Thoracic aorta (tissue), 2 donors: ENCODE measurements around the gene SLC13A3. TPM values are rescaled to one million over a fixed set of nuclear protein-coding genes. Genes with fewer than 3 reads are reported as not detected.

Experiments
- ATAC-seq: fragments of 150-250 bp; one replicate; pipeline ENCODE4 v1.8.0; 2017; ENCODE audit warnings: low read depth; ENCODE audit not compliant: insufficient number of reproducible peaks, low FRiP score
- DNase-seq: peaks from one replicate; pipeline ENCODE4 v3.0.0-alpha.2; 2020; ENCODE audit warnings: low spot score
- H3K27ac ChIP-seq, 2 donors: fragments of 200-600 bp; sonication (generic); 1 replicate in 1 of 2; 2 replicates in 1 of 2; pipeline ENCODE4 v1.5.1; 2016; ENCODE audit warnings: mild to moderate bottlenecking in 2 of 2, moderate library complexity in 2 of 2
- H3K27me3 ChIP-seq: fragments of 200-600 bp; sonication (generic); replicated peaks from 2 replicates; pipeline ENCODE4 v1.6.0; 2016; ENCODE audit warnings: mild to moderate bottlenecking; ENCODE audit not compliant: insufficient read depth
- H3K36me3 ChIP-seq: fragments of 200-600 bp; sonication (generic); one replicate; pipeline ENCODE4 v1.5.1; 2016
- H3K4me1 ChIP-seq, 2 donors: fragments of 200-600 bp; sonication (generic); 1 replicate in 1 of 2; 2 replicates in 1 of 2; pipeline versions ENCODE4 v1.5.1 to v1.6.0; 2016; ENCODE audit warnings: low read depth in 2 of 2, mild to moderate bottlenecking in 1 of 2; ENCODE audit not compliant: control insufficient read depth in 1 of 2
- H3K4me3 ChIP-seq: fragments of 200-600 bp; sonication (generic); 2 replicates; pipeline ENCODE4 v1.5.1; 2016; ENCODE audit warnings: mild to moderate bottlenecking
- H3K9me3 ChIP-seq: fragments of 200-600 bp; sonication (generic); 2 replicates; pipeline ENCODE4 v1.5.1; 2016
- total RNA-seq, 2 donors: library from RNA; depleted of rRNA; stranded (reverse); fragments of >200 nt; gene quantifications; one replicate each; pipeline versions ENCODE4 v1.1.0 to v1.2.3, GENCODE V29; 2016
- TF ChIP-seq, protein P1 (sequence below): fragments of 200-600 bp; sonication (generic); IDR thresholded peaks from one replicate; pipeline ENCODE4 v1.5.1; 2019; ENCODE audit warnings: antibody characterized with exemption

SLC13A3 gene
- total RNA-seq, 2 donors from 2014 or later = 3.2 to 4.9 TPM

DNA sequence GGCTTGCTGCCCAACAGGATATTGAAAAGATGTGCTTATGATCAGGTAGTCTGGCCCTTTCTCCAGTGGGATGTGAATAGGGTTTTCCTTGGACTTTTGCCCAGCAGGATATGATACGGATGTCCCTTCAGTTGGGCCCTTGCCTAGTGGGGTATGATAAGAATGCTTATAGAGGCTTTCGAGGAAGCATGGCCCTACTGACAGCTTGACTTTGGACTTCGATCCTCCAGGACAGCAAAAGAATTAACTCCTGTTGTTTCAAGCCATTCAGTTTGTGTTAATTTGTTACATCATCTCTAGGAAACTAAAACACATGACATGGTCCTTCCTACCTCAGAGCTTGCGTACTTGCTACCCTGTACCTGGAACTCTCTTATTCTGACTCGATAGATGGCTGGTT is 128.2 kb downstream of the SLC13A3 start:
- Histone ChIP-seq H3K4me3 (no peak overlapping the region), H3K9me3 (no peaks in the 10 kb centered on the region), H3K27ac (no peak overlapping the region), H3K27me3 (no peaks in the 10 kb centered on the region), H3K36me3 (no peaks in the 10 kb centered on the region), H3K4me1 (no peaks in the 10 kb centered on the region)
- TF ChIP-seq, protein P1, sequence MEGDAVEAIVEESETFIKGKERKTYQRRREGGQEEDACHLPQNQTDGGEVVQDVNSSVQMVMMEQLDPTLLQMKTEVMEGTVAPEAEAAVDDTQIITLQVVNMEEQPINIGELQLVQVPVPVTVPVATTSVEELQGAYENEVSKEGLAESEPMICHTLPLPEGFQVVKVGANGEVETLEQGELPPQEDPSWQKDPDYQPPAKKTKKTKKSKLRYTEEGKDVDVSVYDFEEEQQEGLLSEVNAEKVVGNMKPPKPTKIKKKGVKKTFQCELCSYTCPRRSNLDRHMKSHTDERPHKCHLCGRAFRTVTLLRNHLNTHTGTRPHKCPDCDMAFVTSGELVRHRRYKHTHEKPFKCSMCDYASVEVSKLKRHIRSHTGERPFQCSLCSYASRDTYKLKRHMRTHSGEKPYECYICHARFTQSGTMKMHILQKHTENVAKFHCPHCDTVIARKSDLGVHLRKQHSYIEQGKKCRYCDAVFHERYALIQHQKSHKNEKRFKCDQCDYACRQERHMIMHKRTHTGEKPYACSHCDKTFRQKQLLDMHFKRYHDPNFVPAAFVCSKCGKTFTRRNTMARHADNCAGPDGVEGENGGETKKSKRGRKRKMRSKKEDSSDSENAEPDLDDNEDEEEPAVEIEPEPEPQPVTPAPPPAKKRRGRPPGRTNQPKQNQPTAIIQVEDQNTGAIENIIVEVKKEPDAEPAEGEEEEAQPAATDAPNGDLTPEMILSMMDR = no peak
- DNase-seq (no peak), ATAC-seq (no peak)

GRCh38 chr20:46520976-46521579 is 130.2 kb downstream of the SLC13A3 start:
- no peaks in the 10 kb centered on the region for H3K27me3 ChIP-seq
- no peak for DNase-seq
- no peak overlapping the region for H3K27ac ChIP-seq
- H3K4me1 ChIP-seq = no peaks in the 10 kb centered on the region
- H3K9me3 ChIP-seq = no peaks in the 10 kb centered on the region
- TF ChIP-seq, protein P1 = peak; percentile 17
- no peak overlapping the region for H3K4me3 ChIP-seq
- no peaks in the 10 kb centered on the region for H3K36me3 ChIP-seq
- ATAC-seq = no peak

- H3K36me3 ChIP-seq = no peaks in the 10 kb centered on the region
- H3K27ac ChIP-seq = no peak overlapping the region
- no peak for ATAC-seq
- no peaks in the 10 kb centered on the region for H3K27me3 ChIP-seq
- no peaks in the 10 kb centered on the region for H3K9me3 ChIP-seq
- no peak for DNase-seq
- TF ChIP-seq, protein P1 = no peak
- H3K4me1 ChIP-seq = no peaks in the 10 kb centered on the region
- no peak overlapping the region for H3K4me3 ChIP-seq
These were observed 130.7 kb downstream of the SLC13A3 start for GRCh38 chr20:46520540-46520939.

DNA sequence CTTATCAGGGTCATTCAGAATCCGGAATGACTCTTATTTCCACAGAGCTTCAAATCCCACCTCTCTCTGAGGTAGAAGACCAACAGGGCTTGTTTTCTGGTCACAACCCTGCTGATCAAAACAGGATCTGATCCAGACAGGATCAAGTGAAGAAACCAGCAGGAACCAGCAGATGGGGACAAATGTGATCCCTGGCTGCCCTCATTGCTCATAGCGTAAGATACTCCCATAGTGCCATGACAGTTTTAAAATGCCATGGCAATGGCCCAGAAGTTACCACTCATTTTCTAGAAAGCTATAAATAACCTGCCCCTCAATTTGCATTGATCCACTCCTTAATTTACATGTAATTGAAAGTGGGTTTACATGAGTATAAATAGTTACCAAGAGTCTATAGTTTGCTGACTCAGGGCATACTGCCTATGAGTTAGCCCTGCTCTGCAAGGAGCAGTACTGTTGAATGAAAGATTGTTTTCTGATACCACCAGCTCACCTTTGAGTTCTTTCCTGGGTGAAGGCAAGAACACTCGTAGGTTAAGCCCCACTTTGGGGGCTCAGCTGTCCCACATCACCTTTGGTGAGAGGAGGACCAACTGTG is 131.7 kb downstream of the SLC13A3 start:
- no peak for ATAC-seq
- no peak for DNase-seq
- H3K36me3 ChIP-seq = no peaks in the 10 kb centered on the region
- no peaks in the 10 kb centered on the region for H3K27me3 ChIP-seq
- H3K27ac ChIP-seq = no peak overlapping the region
- TF ChIP-seq, protein P1 = no peak
- H3K4me1 ChIP-seq = no peaks in the 10 kb centered on the region
- H3K4me3 ChIP-seq = no peak overlapping the region
- H3K9me3 ChIP-seq = no peaks in the 10 kb centered on the region

- TF ChIP-seq, protein P1 = no peak
- ATAC-seq = no peak
- Histone ChIP-seq H3K36me3 (no peaks in the 10 kb centered on the region), H3K27ac (peak within 1 kb of the TSS in 1 of 2 donors; percentile 59), H3K4me1 (no peaks in the 10 kb centered on the region), H3K4me3 (peak within 1 kb of the TSS; percentile 80), H3K27me3 (no peaks in the 10 kb centered on the region), H3K9me3 (no peaks in the 10 kb centered on the region)
- no peak for DNase-seq
These were observed 138.1 kb downstream of the SLC13A3 start, which contains the start of gene ZNF334 for GRCh38 chr20:46512943-46513844. Gene ZNF334, minus strand, starts transcription at chr20:46513559. Its CDS starts 1,457 bp downstream, at chr20:46512102.
